Measurements from ENCODE around the gene RHOT1.
"Not testable (repeated sequence)": the region's sequence is repeated elsewhere in the genome, so short reads cannot be mapped to it uniquely, and the experiment has no call there.

RHOT1 gene

DNA sequence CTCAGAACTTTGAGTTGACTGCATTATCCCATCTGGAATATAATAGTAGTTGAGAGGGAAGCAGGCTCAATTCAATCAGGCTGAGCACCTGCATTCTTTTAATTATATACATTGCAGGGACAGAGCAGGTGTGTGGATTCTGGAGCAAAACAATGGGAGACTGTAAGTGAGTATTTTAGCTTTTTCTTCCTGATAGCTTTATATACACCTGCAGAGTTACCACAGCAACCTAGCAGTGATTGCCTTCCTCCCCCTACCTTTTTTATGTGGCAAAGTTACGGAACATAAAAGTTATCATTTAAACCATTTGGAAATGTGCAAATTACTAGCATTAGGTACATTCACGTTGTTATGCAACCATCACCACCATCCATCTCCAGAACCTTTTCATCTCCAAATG lies 25.4 kb upstream of the RHOT1 start:
- Mint-ChIP-seq H3K4me3 (no peak overlapping the region), H3K27me3 (no peaks in the 10 kb centered on the region)

DNA sequence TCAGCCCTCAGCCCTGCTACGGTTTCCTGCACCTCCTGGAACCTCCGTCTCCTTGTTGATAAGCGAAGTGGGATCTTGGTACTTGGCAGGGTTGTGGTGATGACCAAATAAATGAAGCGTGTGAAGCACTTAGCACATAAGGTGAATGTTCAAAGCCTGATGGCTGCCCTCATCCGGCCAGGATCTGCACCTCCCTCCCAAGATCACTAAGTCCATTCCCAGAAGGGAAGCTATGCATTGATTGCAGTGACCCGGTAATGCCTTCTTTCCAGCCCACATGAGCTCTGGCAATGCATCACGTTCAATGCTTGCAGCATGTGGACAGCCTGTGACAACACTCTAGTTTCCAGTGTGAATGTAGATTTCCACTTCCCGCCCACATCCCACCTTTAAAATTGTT lies 24.9 kb upstream of the RHOT1 start:
- Mint-ChIP-seq H3K36me3 (no peaks in the 10 kb centered on the region), H3K27ac (no peak overlapping the region), H3K4me3 (no peak overlapping the region), H3K27me3 (no peaks in the 10 kb centered on the region), H3K9me3 (no peaks in the 10 kb centered on the region), H3K4me1 (peaks cover 8% of the 10 kb centered on the region)

More for the DNA sequence above, 25.4 kb upstream of the RHOT1 start:
- Mint-ChIP-seq H3K4me1 (peaks cover 8% of the 10 kb centered on the region), H3K27ac (no peak overlapping the region), H3K9me3 (no peaks in the 10 kb centered on the region), H3K36me3 (no peaks in the 10 kb centered on the region)

DNA sequence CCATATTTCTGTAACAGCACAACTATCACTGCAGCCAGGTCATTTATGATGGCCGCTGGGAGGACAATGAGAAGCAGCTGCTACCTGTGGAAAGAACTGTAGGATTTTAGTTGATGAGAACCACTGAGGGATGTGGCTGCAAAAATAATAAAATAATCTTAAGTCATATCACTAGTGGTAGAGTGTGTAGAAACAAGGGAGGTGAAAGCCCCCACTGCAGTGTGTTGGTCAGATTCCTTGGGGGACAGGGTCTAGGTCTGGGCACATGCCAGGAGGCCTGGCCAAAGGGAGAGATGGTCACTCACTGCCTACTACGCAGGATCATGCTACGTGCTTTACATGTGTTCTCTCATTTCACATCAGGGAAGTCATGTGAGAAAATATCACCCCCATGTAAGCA lies 24.2 kb upstream of the RHOT1 start:
- not testable (repeated sequence) for H3K4me3 Mint-ChIP-seq, H3K36me3 Mint-ChIP-seq, H3K27ac Mint-ChIP-seq, H3K9me3 Mint-ChIP-seq, H3K4me1 Mint-ChIP-seq, H3K27me3 Mint-ChIP-seq

DNA sequence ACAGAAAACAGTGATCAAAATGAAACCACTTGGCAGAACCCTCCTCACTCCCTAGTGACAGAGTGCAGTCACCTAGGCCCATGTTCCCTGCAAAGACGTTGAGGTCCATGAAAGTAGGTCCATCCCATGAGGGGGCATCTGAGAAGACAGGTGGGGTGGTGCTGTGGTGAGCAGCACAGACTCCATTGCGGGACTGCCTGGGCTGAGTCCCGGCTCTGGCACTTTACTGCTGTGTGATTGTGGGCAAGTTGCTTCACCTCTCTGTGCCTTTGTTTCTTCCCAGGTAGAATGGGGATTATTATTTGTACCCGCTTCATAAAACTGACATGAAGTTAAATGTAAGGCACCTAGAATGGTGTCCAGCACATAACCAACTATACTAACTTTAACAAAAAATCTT lies 23.5 kb upstream of the RHOT1 start:
- Mint-ChIP-seq H3K27ac (no peak overlapping the region), H3K4me3 (no peak overlapping the region), H3K4me1 (peaks cover 8% of the 10 kb centered on the region), H3K9me3 (no peaks in the 10 kb centered on the region), H3K36me3 (no peaks in the 10 kb centered on the region), H3K27me3 (no peaks in the 10 kb centered on the region)

DNA sequence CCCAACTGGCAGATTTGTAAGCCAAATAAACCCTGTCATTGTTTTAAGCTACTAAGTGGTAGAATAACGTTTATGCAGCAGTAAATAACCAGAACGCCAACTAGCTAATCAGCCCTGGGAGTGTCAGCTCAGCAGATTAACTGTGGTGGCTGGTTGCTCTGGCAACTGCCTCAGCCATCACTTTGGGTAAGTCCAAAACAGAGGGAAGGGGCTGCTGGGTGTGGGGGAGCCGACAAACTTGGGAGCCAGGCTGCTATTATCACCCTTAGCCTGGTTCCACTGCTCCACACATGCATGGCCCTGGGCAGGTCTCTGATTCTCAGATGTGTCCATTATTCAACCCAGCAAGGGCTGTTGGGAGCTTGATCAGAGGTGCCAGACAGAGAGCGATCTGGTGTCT lies 22.2 kb upstream of the RHOT1 start:
- Mint-ChIP-seq H3K4me1 (peaks cover 8% of the 10 kb centered on the region), H3K27ac (no peak overlapping the region), H3K36me3 (no peaks in the 10 kb centered on the region), H3K9me3 (no peaks in the 10 kb centered on the region), H3K4me3 (no peak overlapping the region), H3K27me3 (no peaks in the 10 kb centered on the region)

DNA sequence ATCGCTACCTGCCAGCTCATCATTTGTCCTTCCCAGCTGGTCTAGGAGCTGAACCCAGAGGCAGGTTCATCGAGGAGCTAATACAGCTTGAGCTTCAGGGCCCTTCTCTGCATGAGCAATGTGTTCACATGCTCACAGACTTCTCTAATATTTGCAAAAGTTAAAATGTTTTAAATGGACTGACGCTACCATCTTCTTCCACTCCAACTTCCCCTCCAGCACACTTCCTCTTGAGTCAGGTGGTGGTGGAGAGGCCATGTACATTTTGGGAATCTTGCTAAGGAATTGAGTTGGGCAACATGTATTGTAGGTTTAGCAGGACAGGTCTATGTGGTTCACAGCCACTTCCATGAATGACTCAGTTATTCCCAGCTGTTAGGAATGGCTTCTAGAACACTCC lies 21.6 kb upstream of the RHOT1 start:
- no peaks in the 10 kb centered on the region for H3K27me3 Mint-ChIP-seq
- peaks cover 8% of the 10 kb centered on the region for H3K4me1 Mint-ChIP-seq
- no peaks in the 10 kb centered on the region for H3K9me3 Mint-ChIP-seq
- no peak overlapping the region for H3K4me3 Mint-ChIP-seq
- H3K27ac Mint-ChIP-seq = no peak overlapping the region
- H3K36me3 Mint-ChIP-seq = no peaks in the 10 kb centered on the region

DNA sequence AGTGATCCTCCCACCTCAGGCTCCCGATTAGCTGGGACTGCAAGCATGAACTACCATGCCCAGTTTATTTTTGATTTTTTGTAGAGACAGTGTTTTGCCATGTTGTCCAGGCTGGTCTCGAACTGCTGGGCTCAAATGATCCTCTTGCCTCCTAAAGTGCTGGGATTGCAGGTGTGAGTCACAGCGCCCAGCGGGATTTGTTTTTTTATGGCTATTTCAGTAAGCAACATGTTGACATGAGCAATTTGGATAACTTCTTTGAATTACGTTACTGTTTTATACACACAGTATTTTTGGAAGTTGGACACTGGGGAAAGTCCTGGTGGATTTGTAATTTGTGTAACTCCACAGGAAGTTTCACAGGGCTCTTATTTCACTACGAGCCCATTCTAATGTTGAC lies 18.5 kb upstream of the RHOT1 start:
- Mint-ChIP-seq H3K27ac (no peak overlapping the region), H3K4me3 (no peak overlapping the region), H3K27me3 (no peaks in the 10 kb centered on the region), H3K9me3 (no peaks in the 10 kb centered on the region), H3K36me3 (no peaks in the 10 kb centered on the region), H3K4me1 (peaks cover 14% of the 10 kb centered on the region)

DNA sequence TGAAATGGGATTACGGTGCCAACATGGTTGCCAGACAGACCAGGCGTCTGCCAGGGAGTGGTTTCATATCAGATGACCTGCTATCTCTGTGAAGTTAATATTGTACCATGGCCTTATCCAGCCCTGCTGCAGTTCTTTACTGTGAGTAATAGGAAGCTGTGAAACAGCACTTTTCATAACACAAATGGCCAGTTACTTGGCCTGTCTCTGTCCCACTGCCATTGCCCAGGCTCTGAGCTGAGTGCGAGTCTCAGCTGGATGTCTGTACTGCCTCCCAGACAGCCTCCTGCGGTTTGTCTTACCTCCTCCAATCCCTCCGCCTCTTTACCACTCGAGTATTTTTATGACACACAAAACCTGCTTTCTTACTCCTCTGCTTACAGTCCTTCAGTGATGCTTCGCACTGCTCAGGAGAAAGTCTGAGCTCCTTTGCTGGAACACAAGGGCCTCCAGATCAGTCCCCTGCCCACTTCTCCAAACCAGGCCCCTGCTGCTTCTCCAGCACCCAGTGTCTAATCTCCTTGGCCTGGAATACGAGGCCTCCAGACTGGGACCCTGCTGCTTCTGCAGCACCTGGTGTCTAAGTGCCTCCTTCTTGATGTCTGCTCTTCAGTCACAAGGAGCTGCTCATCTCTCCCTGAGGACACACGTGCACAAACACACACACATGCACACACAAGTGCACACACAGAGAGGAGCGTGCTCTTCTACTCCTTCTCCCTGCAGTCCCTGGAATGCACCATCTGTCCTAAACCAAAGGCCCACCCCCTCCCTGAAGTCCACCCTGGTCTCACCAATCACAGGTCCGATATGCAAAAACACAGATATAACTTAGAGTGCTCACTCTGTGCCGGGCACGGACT lies 17.1 kb upstream of the RHOT1 start:
- Mint-ChIP-seq H3K9me3 (no peaks in the 10 kb centered on the region), H3K36me3 (peaks cover 3% of the 10 kb centered on the region), H3K4me3 (peak overlapping the region; percentile 5), H3K27ac (peak overlapping the region; percentile 46), H3K4me1 (peaks cover 24% of the 10 kb centered on the region), H3K27me3 (no peaks in the 10 kb centered on the region)

DNA sequence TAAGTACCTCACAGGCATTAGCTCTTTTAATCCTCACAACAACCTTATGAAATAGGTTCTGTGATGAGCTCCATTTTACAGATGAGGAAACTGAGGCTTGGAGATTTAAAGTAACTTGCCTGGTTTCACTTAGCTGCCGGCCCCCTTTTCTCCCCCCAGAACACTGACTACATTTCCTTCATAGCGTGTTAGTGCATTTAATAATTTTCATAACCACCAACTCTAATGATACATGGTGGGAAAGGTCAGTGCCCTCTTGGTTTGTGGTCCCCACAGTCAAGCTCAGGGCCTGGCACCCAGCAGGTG lies 16.5 kb upstream of the RHOT1 start:
- H3K27ac Mint-ChIP-seq = peak overlapping the region; percentile 12
- no peaks in the 10 kb centered on the region for H3K27me3 Mint-ChIP-seq
- no peaks in the 10 kb centered on the region for H3K9me3 Mint-ChIP-seq
- no peak overlapping the region for H3K4me3 Mint-ChIP-seq
- peaks cover 4% of the 10 kb centered on the region for H3K36me3 Mint-ChIP-seq
- peaks cover 24% of the 10 kb centered on the region for H3K4me1 Mint-ChIP-seq

DNA sequence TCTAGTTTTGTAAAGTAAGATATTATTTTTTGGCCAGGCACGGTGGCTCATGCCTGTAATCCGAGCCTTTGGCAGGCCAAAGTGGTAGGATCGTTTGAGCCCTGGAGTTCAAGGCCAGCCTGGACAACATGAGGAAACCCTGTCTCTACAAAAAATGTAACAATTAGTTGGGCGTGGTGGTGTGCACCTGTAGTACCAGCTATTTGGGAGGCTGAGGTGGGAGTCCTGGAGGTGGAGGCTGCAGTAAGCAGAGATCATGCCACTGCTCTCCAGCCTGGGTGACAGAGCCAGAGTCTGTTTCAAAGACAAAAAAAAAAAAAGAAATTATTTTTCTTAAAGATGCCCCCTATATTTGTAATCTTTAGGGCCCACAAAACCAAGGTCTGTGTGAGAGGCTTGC lies 16.0 kb upstream of the RHOT1 start:
- H3K4me1 Mint-ChIP-seq = peaks cover 24% of the 10 kb centered on the region
- H3K4me3 Mint-ChIP-seq = peak overlapping the region; percentile 23

DNA sequence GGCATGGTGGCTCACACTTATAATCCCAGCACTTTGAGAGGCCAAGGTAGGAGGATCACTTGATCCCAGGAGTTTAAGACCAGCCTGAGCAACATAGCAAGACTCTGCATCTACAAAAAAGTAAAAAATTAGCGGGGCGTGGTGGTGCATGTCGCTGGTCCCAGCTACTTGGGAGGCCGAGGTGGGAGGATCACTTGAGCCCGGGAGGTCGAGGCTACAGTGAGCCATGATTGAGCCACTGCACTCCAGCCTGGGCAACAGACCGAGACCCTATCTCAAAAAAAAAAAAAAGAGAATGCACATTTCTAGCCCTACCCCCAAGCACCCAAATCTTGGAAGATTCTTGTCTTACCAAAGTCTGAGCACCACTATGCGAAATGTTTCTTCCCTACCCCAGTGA lies 15.6 kb upstream of the RHOT1 start:
- Mint-ChIP-seq H3K27me3 (no peaks in the 10 kb centered on the region), H3K4me1 (peaks cover 24% of the 10 kb centered on the region), H3K4me3 (peak overlapping the region; percentile 99), H3K36me3 (peaks cover 4% of the 10 kb centered on the region), H3K9me3 (no peaks in the 10 kb centered on the region), H3K27ac (peak overlapping the region; percentile 98)

More for the DNA sequence above, 16.0 kb upstream of the RHOT1 start:
- Mint-ChIP-seq H3K9me3 (no peaks in the 10 kb centered on the region), H3K27me3 (no peaks in the 10 kb centered on the region), H3K27ac (peak overlapping the region; percentile 41), H3K36me3 (peaks cover 4% of the 10 kb centered on the region)

DNA sequence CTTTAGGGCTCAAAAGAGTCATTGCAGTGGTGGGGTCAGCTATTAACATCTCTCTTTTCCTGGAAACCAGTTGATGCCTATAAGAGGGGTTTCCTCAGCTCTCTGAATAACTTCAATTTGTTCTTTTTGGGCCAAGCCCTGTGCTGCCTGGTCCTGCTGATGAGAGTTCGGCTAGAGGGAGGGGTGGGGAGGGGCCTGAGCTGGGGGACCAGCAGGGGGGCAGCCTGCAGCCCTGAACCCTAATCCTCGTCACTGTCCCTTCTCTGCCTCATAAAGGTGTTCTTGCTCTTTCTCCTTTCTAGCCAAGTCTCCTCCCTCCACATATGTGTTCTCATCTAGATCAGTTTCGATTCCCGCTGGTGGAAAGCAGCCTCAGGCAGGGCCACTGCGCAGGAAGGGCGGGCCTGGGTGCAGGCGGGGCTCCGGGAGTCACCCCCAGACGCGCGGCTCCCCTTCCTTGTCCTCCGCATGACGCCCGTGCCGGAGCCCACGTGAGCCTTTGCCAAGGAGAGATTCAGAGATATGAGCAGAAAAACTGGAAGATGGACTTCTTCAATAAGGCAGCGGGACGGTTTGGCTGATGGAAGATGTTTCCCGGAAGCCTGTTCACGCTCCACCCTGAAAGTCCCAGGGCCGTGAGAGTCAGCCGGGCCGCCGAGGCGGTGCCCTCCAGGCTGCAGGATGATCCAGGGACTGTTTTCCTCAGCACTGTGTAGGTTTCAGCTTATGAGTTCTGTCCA lies 15.0 kb upstream of the RHOT1 start:
- Mint-ChIP-seq H3K4me1 (peaks cover 24% of the 10 kb centered on the region), H3K27ac (peak overlapping the region; percentile 98), H3K9me3 (no peaks in the 10 kb centered on the region), H3K27me3 (no peaks in the 10 kb centered on the region), H3K4me3 (peak overlapping the region; percentile 99), H3K36me3 (peaks cover 4% of the 10 kb centered on the region)

DNA sequence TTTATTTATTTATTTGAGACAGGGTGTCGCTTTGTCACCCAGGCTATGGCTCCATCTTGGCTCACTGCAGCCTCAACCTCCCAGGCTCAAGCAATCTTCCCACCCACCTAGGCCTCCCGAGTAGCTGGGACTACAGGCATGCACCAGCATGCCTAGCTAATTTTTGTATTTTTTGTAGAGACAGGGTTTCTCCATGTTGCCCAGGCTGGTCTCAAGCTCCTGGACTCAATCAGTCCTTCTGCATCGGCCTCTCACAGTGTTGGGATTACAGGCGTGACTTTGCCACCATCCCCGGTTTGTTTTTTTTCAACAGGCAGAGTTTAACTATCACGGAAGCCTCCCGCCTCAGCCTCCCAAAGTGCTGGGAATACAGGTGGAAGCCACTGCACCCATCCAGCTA lies 13.8 kb upstream of the RHOT1 start:
- Mint-ChIP-seq H3K4me1 (peaks cover 24% of the 10 kb centered on the region), H3K27ac (peak overlapping the region; percentile 65), H3K4me3 (peak overlapping the region; percentile 99)
- H3K36me3 Mint-ChIP-seq, H3K27me3 Mint-ChIP-seq, H3K9me3 Mint-ChIP-seq: not testable (repeated sequence)

DNA sequence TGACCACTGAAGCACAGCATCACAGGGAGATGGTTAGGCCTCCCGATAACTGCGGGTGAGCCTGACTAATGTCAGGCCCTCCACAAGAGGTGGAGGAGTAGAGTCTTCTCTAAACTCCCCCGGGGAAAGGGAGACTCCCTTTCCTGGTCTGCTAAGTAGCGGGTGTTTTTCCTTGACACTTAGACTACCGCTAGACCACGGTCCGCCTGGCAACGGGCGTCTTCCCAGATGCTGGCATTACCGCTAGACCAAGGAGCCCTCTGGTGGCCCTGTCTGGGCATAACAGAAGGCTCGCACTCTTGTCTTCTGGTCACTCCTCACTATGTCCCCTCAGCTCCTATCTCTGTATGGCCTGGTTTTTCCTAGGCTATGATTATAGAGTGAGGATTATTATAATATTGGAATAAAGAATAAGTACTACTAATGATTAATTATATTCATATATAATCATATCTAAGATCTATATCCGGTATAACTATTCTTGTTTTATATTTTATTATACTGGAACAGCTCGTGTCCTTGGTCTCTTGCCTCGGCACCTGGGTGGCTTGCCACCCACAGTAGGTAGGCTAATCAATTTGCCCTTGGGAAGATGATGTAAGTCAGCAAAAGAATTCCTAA lies 6.7 kb upstream of the RHOT1 start:
- not testable (repeated sequence) for H3K4me3 Mint-ChIP-seq, H3K9me3 Mint-ChIP-seq, H3K27ac Mint-ChIP-seq, H3K36me3 Mint-ChIP-seq, H3K27me3 Mint-ChIP-seq
- H3K4me1 Mint-ChIP-seq = peaks cover 20% of the 10 kb centered on the region

DNA sequence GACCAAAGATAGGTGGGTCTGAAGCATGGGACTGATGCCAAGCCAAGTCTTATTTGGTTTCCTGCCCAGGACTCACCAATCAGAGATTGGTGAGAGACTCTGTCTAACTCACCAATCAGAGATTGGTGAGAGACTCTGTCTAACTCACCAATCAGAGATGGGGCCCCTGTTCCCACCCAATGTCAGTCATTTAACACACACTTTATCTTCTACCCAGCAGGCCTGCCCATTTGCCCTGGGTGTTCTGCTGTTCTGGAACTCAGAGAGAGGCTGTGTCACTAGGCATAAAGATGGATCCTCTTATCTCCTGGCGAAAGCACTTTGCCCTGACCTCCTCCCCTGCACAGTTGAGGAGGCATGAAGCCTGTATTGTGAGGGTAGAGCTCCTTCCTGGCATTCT lies 5.4 kb upstream of the RHOT1 start:
- Mint-ChIP-seq H3K36me3 (no peaks in the 10 kb centered on the region), H3K27ac (no peak overlapping the region)

DNA sequence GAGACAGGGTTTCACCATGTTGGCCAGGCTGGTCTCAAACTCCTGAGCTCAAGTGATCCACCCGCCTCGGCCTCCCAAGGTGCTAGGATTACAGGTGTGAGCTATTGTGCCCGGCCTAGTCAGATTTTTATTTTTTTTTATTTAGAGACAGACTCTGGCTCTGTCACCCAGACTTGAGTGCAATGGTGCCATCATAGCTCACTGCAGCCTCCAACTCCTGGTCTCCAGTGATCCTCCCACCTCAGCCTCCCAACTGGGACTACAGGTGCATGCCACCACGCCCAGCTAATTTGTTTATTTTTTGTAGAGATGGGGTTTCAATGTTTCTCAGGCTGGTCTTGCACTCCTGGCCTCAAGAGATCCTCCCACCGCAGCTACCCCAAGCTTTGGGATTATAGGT lies 2.8 kb upstream of the RHOT1 start:
- H3K36me3 Mint-ChIP-seq, H3K4me3 Mint-ChIP-seq, H3K9me3 Mint-ChIP-seq, H3K27ac Mint-ChIP-seq, H3K27me3 Mint-ChIP-seq: not testable (repeated sequence)
- peaks cover 44% of the 10 kb centered on the region for H3K4me1 Mint-ChIP-seq

More for the DNA sequence above, 5.4 kb upstream of the RHOT1 start:
- Mint-ChIP-seq H3K4me1 (peaks cover 30% of the 10 kb centered on the region), H3K4me3 (no peak overlapping the region), H3K9me3 (no peaks in the 10 kb centered on the region), H3K27me3 (no peaks in the 10 kb centered on the region)
